NCI-H345 (cell line): ENCODE measurements around the gene UBE2G2.

Experiments used
- DNase-seq: peaks from one replicate; lab custom pipeline; 2025; lab: John Stamatoyannopoulos, UW

UBE2G2 gene

DNA sequence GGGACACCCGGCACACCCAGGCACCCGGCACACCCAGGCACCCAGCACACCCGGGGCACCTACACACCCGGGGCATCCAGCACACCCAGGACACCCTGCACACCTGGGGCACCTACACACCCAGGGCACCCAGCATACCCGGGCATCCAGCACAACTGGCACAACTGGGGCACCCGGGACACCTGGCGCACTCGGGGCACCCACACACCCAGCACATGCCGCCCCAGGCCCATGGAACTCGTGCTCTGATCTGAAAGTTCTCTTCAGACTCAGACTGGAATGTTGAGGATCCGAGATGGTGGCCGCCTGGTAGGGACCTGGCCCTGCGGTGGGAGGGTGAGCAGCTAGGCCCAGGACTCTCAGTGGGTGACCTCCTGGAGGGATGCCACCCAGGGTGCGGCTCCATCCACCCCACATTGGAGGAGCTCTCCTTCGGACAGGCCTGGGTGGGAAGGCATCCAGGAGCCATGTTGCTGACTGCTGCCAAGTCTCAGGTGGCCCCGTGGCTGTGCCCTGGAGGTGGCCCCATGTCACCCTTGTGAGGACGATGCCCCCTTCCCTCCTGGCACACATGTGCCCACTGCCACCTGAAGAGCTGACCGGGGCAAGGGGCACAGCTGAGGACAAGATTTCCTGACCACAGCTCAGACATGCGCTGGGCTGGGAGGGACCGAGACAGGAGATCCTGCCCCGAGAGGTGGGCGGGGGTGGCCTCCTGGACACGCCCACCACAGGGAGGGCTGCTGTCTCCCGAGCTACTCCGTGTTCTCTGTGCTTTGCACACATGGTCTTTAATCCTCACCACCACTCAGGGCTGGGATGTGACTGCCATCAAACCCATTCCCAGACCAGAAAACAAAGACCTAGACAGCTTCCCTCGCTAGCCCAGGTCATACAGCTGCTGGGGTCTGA lies 37.0 kb downstream of the UBE2G2 start:
- peak; percentile 29 for DNase-seq

- no peak for DNase-seq
Observed at GRCh38 chr21:44763451-44764318, 37.9 kb downstream of the UBE2G2 start.

DNA sequence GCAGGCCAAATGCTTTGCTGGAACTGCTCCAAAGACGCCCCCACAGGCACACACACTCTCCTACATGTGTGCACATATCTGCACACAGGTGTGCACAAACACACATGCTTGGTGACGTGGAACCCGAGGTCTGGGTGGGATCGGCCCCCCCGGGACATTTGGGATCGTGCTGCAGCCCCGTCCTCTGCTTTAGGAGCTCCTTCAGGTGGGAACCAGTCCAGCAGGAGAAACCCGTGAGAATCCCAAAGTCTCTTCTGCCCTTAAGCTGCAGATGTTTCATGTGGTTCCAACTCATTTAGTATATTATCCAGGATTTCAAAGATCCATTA lies 38.6 kb downstream of the UBE2G2 start:
- no peak for DNase-seq

- no peak for DNase-seq
Observed at GRCh38 chr21:44762221-44763049, 39.2 kb downstream of the UBE2G2 start.

DNA sequence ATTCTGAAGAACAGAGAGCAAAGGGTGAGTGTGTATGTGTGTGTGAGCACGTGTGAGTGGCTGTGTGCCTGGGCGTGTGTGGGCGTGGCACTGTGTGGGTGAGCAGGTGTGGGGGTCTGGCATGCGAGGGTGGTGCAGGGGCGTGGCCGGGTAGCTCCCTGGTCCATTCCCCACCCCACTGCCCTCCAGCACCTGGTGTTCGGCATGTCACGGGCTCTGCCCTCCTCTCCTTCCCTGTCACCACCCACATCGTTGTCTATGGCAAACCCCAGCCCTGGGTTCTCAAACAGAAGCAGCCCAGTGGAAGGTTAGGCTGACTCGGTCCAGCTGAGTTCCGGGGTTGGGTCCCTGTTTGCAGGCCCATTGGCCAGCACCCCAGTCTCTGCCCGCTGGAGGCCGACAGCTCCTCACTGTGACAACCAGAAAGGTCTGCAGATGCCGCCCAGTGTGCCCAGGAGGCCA lies 39.8 kb downstream of the UBE2G2 start:
- no peak for DNase-seq

GRCh38 chr21:44761011-44761729 lies 40.5 kb downstream of the UBE2G2 start:
- DNase-seq, result peak; percentile 23

- no peak for DNase-seq
Observed at GRCh38 chr21:44760376-44760775, 41.2 kb downstream of the UBE2G2 start.

DNA sequence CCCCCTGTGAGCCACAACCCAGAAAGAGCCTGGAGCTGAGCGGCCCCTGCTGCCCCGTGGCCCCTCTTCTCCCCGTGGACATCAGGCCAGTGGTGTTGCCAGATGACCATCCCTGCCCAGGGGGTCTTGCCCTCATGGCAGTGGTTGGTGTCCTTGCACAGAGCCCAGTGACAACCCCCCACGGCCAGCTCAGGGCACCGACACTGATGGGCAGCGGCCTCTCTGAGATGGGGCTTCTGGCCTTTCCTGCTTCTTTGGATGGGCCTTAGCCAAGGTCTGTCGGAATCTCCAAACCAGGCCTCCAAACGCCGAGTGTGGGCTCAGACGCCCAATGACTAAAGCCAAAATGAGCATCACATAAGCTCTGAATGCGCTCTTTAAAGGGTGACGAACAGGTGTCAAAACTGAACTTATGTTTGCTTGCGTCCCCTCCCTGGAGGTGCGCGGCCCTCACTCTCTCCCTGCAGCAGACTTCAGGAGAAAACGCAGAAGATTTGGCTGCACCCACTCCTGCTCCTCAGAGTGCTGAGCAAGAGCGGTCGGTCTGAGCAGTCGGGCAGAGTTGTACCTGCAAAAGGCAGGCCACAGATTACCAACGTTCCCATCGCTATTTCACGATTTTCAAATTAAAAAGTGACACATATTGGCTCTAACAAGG lies 41.9 kb downstream of the UBE2G2 start:
- DNase-seq, result no peak

- no peak for DNase-seq
Observed at GRCh38 chr21:44758781-44759627, 42.6 kb downstream of the UBE2G2 start.

- DNase-seq, result no peak
Observed at GRCh38 chr21:44758141-44758561, 43.5 kb downstream of the UBE2G2 start.

- no peak for DNase-seq
Observed at GRCh38 chr21:44757731-44758130, 43.9 kb downstream of the UBE2G2 start.

DNA sequence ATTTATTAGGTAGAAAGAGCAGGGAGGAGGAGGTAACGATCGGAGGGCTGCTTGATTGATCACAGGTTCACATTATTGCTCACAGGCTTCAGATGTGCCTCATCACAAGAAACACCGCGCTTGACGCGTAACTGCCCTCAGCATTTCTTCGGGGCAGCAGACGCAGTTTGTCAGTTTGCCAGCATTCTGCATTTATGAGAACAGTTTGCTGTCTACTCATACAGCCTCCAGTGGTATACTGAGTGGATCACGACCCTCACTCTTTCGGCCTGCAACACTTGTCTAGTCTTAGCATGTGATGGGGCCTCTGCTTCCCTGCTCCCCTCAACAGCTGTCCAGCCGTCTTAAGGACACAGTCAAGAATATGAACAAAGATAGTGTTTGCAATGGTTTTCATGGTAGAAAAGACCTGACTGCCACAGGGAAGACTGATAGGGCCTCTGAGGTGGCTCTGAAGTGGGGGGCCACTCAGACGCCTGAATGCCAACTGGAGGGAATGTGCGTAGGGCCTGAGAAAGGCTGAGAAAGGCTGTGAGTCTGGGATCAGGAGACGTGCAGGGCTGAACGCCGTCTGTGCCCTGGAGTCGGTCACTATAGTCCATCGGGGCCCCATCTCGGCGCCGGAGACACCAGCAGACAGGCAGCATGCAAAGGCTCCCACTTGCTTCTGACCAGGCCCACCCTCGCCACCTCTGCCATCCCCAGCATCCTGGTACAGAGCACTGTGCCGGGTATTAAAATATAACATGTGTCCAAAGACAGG lies 45.0 kb downstream of the UBE2G2 start:
- DNase-seq, result no peak

GRCh38 chr21:44755227-44755626 lies 46.4 kb downstream of the UBE2G2 start:
- no peak for DNase-seq

GRCh38 chr21:44753357-44753756 lies 48.3 kb downstream of the UBE2G2 start:
- no peak for DNase-seq

GRCh38 chr21:44752671-44753235 lies 48.9 kb downstream of the UBE2G2 start:
- no peak for DNase-seq

DNA sequence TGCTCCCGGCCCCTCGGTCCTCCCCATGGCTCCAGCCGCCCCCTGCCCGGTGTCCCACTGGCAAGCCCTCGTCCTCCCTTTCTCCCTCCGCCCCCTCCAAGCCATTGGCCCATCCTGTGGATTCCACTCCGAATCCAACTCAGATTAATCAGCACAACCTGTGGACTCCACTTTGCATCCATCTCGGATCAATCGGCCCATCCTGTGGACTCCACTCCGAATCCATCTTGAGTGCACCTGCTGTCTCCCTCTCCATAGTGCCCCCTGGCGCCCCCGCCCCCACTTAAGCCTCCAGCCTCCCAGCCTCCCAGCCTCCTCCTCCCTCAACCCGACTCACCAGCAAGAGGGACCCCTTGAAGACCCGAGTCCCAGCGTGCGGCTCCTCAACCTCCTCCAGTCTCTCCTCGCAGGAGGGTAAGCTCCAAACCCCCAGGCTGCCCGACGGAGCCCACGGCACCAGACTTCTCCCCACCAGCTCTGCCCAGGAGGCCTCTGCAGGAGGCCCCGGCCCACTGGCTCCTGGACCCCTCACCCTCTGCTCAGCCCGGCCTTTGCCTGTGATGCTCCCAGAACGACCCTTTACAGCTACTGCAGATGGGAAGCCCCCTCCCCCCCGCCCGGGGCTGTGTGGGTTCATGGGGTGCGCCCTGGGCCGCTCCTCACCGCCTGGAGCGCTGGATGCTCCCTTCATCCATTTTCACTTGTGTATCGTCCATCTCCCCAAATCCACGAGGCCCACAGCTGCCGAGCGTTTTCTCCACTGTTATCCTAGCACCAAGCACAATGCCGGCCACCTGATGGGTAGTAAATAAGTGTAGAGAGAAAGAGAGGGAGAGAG lies 49.6 kb downstream of the UBE2G2 start:
- DNase-seq, result no peak

DNA sequence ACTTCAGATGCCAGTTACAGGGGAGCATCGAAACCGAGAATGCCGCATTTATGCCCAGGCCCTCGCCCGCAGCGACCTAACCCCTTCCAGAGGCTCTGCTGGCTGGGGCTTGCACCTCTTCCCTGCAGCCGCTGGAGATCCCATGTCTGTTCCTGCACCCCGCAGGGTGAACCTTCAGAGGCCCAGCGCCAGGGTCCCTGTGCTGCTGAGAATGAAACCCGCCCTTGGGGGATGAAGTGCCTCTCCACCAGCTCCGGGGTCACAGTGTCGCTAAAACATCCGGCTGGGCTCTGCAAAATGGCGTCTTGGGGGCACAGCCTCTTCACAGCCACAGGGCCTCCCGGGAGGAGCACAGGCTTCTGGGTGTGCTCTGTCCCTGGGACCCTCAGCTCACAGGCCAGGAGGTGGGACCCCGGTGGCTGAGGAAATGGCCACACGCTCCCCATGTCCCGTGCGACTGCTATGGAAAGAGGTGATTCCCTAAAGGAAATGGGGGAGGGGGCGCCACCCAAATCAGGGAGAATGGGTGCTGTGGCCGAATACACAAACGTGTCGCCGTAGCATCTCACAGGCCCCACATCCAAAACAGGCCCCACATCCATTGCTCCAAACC lies 50.3 kb downstream of the UBE2G2 start:
- no peak for DNase-seq

- no peak for DNase-seq
Observed at GRCh38 chr21:44750675-44751025, 51.0 kb downstream of the UBE2G2 start.
